ENCODE measurements around the gene ELP2. TPM values are rescaled to one million over a fixed set of nuclear protein-coding genes. Genes with fewer than 3 reads are reported as not detected.

The ELP2 gene
- total RNA-seq, 4 donors from 2014 or later: 46.1 to 82.4 (median 67.4) TPM

DNA sequence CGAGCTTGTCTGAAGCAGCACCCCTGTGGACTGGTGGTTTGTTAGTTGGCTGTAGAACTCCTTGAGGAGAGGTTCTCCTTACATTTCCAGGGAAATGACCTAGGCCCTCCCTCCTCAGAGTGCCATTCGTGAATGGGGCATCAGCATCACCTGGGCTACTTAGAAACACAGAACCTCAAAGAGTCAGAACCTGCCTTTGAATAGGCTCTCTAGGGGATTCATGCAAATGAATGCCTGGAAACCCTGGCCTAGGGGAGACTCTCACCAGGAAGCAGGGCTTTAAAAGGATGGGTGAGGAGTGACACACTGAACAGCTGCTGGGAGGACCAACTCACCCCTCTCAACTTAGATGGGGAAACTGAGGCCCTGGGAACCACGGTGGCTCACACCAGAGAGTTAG is 55.5 kb downstream of the ELP2 start:
- WGBS, 2 donors: 84 to 85% methylated on average over 3 of the region's 3 CpGs
- no peak overlapping the region for H3K27ac ChIP-seq
- DNase-seq (ENCODE audit: low spot score in 2 of 2): no peak
- H3K36me3 ChIP-seq: no peaks in the 10 kb centered on the region
- H3K4me1 ChIP-seq: peaks cover 0 to 33% (median 13%) of the 10 kb centered on the region in 4 donors
- H3K27me3 ChIP-seq: no peaks in the 10 kb centered on the region
- no peaks in the 10 kb centered on the region for H3K9me3 ChIP-seq
- no peak overlapping the region for H3K4me3 ChIP-seq
- TF ChIP-seq POLR2A (IDR thresholded peaks at IDR 0.05) (no peak), EP300 (IDR thresholded peaks at IDR 0.05) (no peak)
- TF ChIP-seq, protein P1, sequence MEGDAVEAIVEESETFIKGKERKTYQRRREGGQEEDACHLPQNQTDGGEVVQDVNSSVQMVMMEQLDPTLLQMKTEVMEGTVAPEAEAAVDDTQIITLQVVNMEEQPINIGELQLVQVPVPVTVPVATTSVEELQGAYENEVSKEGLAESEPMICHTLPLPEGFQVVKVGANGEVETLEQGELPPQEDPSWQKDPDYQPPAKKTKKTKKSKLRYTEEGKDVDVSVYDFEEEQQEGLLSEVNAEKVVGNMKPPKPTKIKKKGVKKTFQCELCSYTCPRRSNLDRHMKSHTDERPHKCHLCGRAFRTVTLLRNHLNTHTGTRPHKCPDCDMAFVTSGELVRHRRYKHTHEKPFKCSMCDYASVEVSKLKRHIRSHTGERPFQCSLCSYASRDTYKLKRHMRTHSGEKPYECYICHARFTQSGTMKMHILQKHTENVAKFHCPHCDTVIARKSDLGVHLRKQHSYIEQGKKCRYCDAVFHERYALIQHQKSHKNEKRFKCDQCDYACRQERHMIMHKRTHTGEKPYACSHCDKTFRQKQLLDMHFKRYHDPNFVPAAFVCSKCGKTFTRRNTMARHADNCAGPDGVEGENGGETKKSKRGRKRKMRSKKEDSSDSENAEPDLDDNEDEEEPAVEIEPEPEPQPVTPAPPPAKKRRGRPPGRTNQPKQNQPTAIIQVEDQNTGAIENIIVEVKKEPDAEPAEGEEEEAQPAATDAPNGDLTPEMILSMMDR (IDR thresholded peaks at IDR 0.05): no peak

DNA sequence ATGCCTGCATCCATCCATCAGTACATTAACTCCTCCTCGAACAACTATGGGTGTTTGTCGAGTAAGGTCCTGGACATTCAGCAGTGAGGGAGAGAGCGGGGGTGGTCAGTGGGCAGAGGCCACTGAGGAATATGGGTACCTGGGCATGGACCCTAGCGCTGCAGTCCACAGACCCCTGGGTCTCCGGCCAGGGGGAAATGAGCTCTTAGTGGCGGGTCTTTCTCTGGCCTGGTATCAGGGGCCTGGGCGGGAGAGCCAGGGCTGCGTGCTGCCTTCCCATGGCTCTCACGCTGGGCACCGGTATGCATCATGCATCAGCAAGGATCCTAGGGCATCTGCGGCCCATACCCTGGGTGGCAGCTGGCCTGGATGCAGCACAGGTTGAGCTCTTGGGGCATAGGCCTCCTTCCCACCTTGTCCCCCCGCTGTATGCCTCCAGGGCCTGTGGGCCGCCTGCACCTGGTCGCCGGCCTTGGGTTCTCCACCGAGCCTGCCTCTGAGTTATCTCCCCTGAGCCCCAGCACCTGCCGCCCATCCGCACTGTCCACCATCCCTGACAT is 56.3 kb downstream of the ELP2 start:
- no peaks in the 10 kb centered on the region for H3K27me3 ChIP-seq
- WGBS, 2 donors: 83 to 86% methylated on average over 13 to 18 of the region's 18 CpGs
- peaks cover 0 to 26% (median 10%) of the 10 kb centered on the region in 4 donors for H3K4me1 ChIP-seq
- H3K4me3 ChIP-seq: peak overlapping the region in 1 of 4 donors; percentile 77
- TF ChIP-seq EP300 (IDR thresholded peaks at IDR 0.05): no peak
- no peak for TF ChIP-seq POLR2A (IDR thresholded peaks at IDR 0.05)
- TF ChIP-seq, protein P1 (IDR thresholded peaks at IDR 0.05): no peak
- no peak overlapping the region for H3K27ac ChIP-seq
- no peak for DNase-seq (ENCODE audit: low spot score in 2 of 2)
- no peaks in the 10 kb centered on the region for H3K36me3 ChIP-seq
- no peaks in the 10 kb centered on the region for H3K9me3 ChIP-seq

DNA sequence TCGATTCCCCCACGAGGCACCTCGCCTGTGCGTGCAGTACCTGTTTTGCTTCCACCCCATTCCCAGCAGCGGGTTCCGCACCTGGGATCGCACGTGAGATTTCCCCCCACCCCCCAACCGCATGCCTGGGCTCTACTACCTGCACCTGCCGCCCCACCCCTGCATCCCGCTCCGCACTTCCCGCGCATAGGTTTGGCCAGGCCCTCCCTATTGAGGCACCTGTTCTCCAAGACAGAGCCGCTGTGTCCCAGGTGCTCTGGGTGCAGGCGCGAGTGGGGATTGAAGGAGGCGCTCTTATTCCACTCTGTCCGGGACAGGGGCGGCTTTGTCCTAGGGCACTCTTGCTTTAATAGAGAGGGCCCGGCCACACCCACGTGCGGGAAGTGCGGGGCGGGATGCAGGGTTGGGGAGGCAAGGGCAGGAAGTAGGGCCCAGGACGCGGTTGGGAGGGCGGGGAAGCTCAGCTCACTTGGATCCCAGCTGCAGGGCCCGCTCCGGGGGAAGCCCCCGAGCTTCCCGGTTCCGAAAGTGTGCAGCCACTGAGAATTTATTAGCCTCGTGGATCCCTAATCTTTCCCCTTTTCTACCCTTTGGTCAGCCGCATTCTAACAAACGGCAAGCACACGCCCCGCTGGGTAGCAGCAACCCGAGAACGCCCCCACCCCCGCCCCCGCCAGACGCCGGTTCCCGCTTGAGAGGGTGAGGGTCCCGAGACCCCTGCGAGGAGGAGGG is 56.9 kb downstream of the ELP2 start:
- no peaks in the 10 kb centered on the region for H3K9me3 ChIP-seq
- H3K27ac ChIP-seq: peak overlapping the region in 2 of 4 donors; percentile 61 to 75
- no peaks in the 10 kb centered on the region for H3K27me3 ChIP-seq
- no peaks in the 10 kb centered on the region for H3K36me3 ChIP-seq
- no peak for DNase-seq (ENCODE audit: low spot score in 2 of 2)
- peaks cover 0 to 26% (median 10%) of the 10 kb centered on the region in 4 donors for H3K4me1 ChIP-seq
- TF ChIP-seq EP300 (IDR thresholded peaks at IDR 0.05) (no peak), POLR2A (IDR thresholded peaks at IDR 0.05) (no peak)
- TF ChIP-seq, protein P1 (IDR thresholded peaks at IDR 0.05): no peak
- WGBS, 2 donors: 9% methylated on average over 43 to 44 of the region's 47 CpGs
- H3K4me3 ChIP-seq: peak overlapping the region; percentile 46 to 77 (median 61)

DNA sequence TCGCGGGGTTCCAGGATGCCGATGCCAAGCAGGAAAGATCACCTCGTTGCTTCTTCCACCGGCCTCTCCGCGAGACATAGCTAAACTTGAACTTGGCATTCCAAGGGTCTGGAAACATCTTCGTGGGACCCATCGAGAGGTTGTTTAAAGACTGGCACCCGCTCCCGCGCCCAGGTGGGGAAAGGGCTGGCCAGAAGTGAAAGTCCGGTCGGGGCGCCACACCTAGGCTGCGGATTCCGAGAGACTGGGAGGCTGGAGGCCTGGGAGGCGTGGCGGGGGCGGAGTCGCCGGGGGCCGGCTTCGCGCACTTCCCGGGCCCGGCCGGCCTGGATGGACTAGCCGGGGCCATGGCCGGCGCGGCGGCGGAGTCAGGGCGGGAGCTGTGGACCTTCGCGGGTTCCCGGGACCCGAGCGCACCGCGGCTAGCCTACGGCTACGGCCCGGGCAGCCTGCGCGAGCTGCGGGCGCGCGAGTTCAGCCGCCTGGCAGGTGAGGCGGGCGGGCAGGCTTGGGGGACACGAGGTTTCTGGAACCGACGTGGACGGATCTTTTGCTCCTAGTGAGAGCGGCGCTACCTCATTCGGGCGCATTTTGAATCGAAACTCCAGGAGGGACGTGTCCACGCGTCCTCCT is 57.6 kb downstream of the ELP2 start, which contains the start of gene MOCOS:
Gene MOCOS (plus strand): TSS at position 305 of the 633 bp plus-strand sequence. CDS start 43 bp downstream, at position 348.
- no peak for TF ChIP-seq EP300 (IDR thresholded peaks at IDR 0.05)
- TF ChIP-seq, protein P1 (IDR thresholded peaks at IDR 0.05): no peak
- peak in 1 of 2 donors; percentile 46 for TF ChIP-seq POLR2A (IDR thresholded peaks at IDR 0.05)
- 2% methylated on average over 16 to 31 of the region's 66 CpGs for WGBS, 2 donors
- Histone ChIP-seq H3K27ac (peak within 1 kb of the TSS in 3 of 4 donors; percentile 4 to 75 (median 61)), H3K9me3 (no peaks in the 10 kb centered on the region), H3K27me3 (no peaks in the 10 kb centered on the region), H3K4me3 (peak within 1 kb of the TSS; percentile 46 to 77 (median 61)), H3K4me1 (peaks cover 0 to 26% (median 10%) of the 10 kb centered on the region in 4 donors), H3K36me3 (no peaks in the 10 kb centered on the region)
- DNase-seq (ENCODE audit: low spot score in 2 of 2): peak; percentile 62
